Left renal pelvis (tissue), 4 donors: Measurements from ENCODE around the gene E2F1. TPM values are rescaled to one million over a fixed set of nuclear protein-coding genes. Genes with fewer than 3 reads are reported as not detected.

Experiments
- DNase-seq, 4 donors: peaks; one replicate each; pipeline ENCODE4 v3.0.0-alpha.2; 2013; ENCODE audit warnings: low read depth in 4 of 4, low spot score in 3 of 4
- polyA plus RNA-seq, 4 donors: library from polyadenylated mRNA; unstranded; fragments of 120-200 nt; gene quantifications; one replicate each; pipeline ENCODE4 v1.2.1, GENCODE V29; 2013; ENCODE audit not compliant: insufficient read length in 4 of 4

The E2F1 gene
- polyA plus RNA-seq, 4 donors = 9.8 to 14.2 (median 11.7) TPM

GRCh38 chr20:33673410-33674293 is 12.5 kb downstream of the E2F1 start:
- DNase-seq = no peak

DNA sequence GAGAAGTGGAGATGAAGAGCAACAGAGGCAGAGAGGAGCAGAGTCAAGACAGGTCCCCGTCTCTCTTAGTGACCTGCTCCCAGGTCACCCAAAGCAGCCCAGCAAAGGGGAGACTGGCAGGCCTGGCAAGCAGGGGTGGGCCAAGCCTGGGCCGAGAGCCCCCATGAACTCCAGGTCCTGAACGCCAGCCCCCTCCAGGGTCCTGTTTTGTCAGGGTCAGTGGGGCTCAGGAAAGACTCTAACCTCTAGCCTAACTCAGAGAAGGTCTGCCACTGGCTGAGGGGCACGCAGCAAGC is 13.1 kb downstream of the E2F1 start:
- DNase-seq = no peak

DNA sequence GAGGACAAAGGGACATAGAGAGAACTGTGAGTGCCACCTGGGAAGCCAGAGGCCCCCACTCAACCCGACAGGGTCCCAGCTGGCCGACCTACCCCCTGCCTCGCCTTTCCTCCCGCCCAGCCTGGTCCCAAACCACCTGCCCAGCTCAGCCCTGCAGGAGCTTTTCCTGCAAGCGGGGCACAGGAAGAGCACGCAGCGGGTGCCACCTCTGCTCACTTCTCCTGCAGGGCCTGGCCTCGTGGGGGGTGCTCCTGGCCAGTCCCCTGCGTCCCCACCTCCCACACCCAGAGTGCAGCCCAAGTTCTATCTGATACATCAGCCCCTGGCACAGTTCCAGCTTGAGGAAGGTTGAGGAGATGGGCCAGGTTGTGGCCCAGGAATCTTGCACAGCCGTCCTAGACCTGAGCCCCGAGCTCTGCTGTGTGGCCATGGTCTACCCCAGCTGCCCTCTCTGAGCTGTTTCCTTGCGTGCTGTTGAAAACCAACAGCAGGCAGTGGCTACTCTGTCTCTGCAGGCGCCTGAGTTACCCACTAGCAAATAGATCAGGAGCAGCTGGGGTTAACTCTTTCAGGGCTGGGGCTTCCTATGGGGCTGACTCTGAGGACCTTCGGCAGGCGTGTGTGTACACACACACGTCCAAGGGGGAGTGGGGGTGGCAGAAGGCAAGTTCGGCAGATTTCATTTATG is 13.6 kb downstream of the E2F1 start:
- no peak for DNase-seq

- DNase-seq = no peak
Observed at GRCh38 chr20:33671573-33672288, 14.5 kb downstream of the E2F1 start.

- DNase-seq = no peak
Observed at GRCh38 chr20:33670715-33671499, 15.3 kb downstream of the E2F1 start.

DNA sequence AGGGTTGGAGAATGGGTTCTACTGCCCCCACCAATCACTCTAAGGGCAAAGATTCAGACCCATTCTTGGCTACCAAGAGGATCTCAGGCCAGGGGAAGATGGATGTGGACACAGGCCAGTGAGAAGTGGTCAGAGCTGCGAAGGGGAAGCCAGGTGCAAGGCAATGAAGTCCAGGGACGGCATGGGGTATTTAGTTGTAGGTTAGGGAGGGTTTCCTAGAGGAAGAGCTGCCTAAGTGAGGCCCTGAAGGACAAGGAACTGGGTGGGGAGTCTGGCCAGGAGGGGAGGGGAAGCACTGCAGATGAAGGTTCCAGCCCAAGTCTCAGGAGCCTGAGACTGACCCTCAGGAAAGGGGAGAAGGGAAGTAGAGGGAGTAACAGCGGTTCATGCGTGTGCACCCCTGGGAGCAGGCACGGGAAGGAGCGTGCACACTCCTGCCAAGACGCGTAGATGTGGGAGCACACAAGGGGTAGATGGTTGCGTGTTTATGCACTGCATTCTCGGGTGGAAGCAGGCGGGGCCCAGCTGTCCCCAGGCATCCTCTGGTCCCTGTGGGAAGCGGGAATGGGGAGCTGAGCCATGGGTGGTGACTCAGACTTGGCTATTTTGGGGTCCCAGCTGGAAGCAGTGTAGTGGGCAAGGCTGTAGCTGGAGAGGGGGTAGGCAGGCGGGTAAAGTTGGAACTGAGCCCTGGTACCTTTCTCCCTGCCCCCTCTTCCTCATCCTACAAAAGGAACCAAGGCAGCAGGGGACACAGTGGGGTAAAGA is 16.1 kb downstream of the E2F1 start:
- no peak for DNase-seq

DNA sequence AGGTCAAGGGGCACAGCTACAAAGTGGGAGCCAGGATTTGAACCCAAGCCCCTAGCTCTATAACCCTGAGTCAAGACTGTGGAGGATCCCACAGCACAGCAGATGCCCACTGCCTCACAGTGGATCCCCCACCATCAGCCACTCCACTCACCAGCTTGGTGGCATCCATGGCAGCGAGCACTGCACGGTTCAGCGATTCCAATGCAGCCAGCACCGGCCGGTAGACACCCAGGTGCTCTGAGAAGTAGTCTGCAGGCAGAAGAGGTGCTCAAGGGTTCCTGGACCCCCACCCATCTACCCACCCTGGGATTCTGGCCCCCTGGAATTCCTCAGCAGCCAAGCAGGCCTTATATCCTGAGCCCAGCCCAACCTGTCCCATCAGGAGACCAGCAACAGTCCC is 17.0 kb downstream of the E2F1 start:
- DNase-seq = no peak

- DNase-seq = no peak
Observed at GRCh38 chr20:33668466-33669155, 17.6 kb downstream of the E2F1 start.

GRCh38 chr20:33667676-33668465 is 18.3 kb downstream of the E2F1 start:
- DNase-seq = no peak

DNA sequence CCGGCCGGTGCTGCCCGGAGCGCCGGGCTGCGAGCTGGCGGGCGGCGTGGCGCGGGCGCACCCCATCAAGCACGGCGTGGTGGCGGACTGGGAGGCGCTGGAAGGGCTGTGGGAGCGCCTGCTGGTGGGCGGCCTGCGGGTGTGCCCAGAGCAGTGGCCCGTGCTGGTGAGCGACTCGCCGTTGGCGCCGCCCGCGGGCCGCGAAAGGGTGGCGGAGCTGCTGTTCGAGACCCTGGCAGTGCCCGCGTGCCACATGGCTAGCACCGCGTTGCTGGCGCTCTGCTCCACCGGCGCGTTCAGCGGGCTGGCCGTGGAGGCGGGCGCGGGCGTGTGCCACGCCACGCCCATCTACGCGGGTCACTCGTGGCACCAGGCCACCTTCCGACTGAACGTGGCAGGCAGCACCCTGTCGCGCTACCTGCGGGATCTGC is 18.9 kb downstream of the E2F1 start:
- no peak for DNase-seq

DNA sequence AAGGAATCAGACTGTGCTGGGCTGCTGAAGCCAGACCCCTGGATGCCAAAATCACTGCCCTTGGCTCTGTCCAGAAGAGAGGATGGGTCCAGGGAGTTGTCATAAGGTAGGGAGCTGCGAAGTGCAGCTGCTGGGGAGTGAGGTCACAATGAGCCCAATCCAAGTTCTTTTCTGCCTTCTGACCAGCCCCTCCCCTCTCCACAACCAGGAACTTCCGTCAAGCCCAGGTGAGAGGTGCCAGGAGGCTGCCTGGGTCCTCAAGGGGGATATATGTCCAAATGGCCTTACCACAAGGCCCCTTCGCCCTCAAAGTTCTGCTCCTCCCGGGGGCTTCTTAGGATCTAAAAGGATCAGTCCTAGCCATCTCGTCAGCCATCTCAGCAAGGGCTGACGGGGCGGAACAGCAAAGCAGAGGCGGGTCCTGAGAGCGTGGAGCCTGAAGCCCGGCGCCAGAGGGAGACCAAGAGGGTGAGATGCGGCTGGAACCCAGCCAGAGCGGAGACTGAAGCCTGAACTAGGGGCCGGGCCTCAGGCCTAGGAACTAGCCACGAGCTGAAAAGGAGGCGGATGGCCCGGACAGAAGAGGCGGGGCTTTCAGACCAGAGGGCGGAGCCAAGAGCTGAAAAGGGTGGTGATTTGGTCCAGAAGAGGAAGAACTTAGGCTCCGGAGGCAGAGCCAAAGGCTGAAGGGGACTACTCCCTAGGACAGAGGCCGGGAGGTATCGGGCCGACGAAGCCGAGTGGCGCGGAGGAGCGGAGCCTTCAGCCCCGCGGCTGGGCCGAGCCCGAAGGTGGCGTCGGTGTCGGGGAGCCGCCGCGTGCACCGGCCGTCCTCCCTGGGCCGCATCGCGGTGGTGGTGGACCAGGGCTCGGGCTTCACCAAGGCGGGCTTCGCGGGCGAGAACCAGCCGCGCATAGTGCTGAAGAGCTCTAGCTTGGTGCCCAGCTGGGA is 19.6 kb downstream of the E2F1 start, which contains the start of gene ACTL10:
Gene ACTL10, plus strand, starts transcription at position 651 of the 952 bp plus-strand sequence. CDS start 555 bp downstream, outside the sequence.
- DNase-seq = peak; percentile 89 to 92 (median 90)

DNA sequence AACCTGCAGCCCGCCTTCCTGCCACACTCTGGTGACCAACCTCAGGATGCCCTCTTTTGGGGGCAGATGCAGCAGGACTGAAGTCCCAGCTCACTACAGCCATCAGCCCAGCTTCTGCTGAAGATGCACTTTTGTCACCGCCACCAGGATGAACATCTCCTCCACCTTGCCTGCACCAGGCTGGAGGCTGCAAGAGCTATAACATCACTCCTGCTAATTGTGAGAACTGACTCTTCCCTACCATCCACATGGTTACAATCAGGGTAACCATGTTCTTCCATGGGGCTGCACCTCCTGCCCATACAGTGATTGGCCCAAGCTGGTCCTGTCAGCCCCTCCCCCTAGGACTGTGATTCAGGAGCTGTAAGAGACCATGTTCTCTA is 21.4 kb downstream of the E2F1 start:
- DNase-seq = no peak

DNA sequence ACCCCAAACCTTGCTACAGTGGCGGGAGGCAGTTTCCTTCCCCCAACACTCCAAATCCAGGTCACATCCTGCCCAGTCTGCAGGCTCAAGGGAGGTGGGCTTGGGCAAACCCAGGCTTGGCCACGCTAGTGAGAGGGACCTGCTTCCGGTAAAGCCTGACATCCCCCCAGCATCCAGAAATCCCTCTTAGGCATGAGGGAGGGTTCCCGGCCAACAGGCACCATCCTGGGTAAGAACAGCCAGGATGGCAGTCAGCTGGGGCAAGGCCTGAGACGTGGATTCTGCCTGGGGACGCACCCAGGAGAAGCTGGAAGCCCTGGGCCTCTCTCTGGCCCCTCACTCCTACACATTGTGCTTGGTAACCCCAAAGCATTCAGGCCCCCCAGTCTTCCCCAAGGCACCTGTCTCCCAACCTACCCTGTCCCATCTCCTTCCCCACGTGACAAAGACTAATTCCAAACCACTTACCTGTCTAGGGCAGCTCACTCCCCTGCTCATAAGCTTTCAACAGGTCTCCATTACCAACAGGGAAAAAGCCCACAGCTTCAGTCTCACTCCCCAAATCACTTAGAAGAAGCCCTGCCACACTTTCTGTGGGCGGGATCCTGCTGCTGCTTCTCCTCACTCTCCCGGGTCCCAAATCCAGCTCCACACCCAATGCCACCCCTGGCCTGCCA is 22.0 kb downstream of the E2F1 start:
- DNase-seq = no peak

- no peak for DNase-seq
Observed at GRCh38 chr20:33663161-33664084, 22.8 kb downstream of the E2F1 start.

DNA sequence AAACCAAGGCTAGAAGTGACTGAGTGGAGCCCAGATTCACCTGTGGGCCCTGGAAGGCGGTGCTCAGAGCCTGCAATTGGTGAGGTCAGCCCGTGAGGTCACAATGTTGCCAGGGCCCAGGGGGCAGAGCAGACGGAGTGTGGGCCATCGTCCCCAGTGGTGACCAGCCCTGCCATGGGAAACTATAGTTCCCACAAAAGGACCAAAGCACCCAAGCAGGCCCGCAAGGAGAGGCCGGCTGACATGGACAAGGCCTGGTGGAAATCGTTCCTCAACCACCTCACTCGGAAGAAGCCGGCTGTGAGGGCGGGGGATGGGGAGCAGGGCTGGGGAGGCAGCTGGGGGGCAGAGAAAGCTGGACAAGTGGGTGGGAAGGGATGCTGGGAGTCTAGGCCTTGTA is 24.0 kb downstream of the E2F1 start, which contains the start of gene C20orf144:
Gene C20orf144, plus strand, starts transcription at position 156 of the 400 bp plus-strand sequence. Its CDS starts 19 bp downstream, at position 175.
- no peak for DNase-seq

- DNase-seq = no peak
Observed at GRCh38 chr20:33660685-33661058, 25.5 kb downstream of the E2F1 start.
